ENCODE data around the gene NR1H2. TPM values are rescaled to one million over a fixed set of nuclear protein-coding genes. Genes with fewer than 3 reads are reported as not detected.

NR1H2 gene
- total RNA-seq, 4 donors from 2014 or later: 76.7 to 102 (median 98.9) TPM

GRCh38 chr19:50371914-50372475 lies 4.3 kb upstream of the NR1H2 start:
- no peaks in the 10 kb centered on the region for H3K36me3 ChIP-seq
- no peak overlapping the region for H3K27ac ChIP-seq
- no peak for DNase-seq
- H3K27me3 ChIP-seq: no peaks in the 10 kb centered on the region
- peaks cover 0 to 4% (median 2%) of the 10 kb centered on the region in 4 donors for H3K4me1 ChIP-seq
- no peak for TF ChIP-seq POLR2A (IDR thresholded peaks at IDR 0.05)
- TF ChIP-seq CTCF (IDR thresholded peaks at IDR 0.05): no peak
- H3K4me3 ChIP-seq: no peak overlapping the region
- no peaks in the 10 kb centered on the region for H3K9me3 ChIP-seq

GRCh38 chr19:50377051-50377461 lies 799 bp downstream of the NR1H2 start:
- H3K36me3 ChIP-seq: peaks cover 0 to 47% (median 0%) of the 10 kb centered on the region in 3 donors
- TF ChIP-seq CTCF (IDR thresholded peaks at IDR 0.05): no peak
- TF ChIP-seq POLR2A (IDR thresholded peaks at IDR 0.05): no peak
- no peaks in the 10 kb centered on the region for H3K27me3 ChIP-seq
- H3K4me3 ChIP-seq: peak overlapping the region; percentile 70 to 92 (median 76)
- peak; percentile 42 to 80 (median 72) for DNase-seq
- peaks cover 0 to 4% (median 2%) of the 10 kb centered on the region in 4 donors for H3K4me1 ChIP-seq
- H3K9me3 ChIP-seq: no peaks in the 10 kb centered on the region
- H3K27ac ChIP-seq: peak overlapping the region; percentile 94 to 99 (median 98)

GRCh38 chr19:50377517-50377916 lies 1.3 kb downstream of the NR1H2 start:
- Histone ChIP-seq H3K27me3 (no peaks in the 10 kb centered on the region), H3K36me3 (peaks cover 0 to 52% (median 0%) of the 10 kb centered on the region in 3 donors), H3K9me3 (no peaks in the 10 kb centered on the region), H3K4me1 (peaks cover 0 to 4% (median 2%) of the 10 kb centered on the region in 4 donors), H3K27ac (peak overlapping the region in 2 of 4 donors; percentile 97 to 99), H3K4me3 (no peak overlapping the region)
- DNase-seq: no peak
- TF ChIP-seq CTCF (IDR thresholded peaks at IDR 0.05): no peak
- TF ChIP-seq POLR2A (IDR thresholded peaks at IDR 0.05): no peak

- peaks cover 0 to 54% (median 0%) of the 10 kb centered on the region in 3 donors for H3K36me3 ChIP-seq
- no peak for DNase-seq
These were observed 2.1 kb downstream of the NR1H2 start for GRCh38 chr19:50378169-50378862.

GRCh38 chr19:50378863-50379236 lies 2.6 kb downstream of the NR1H2 start:
- Histone ChIP-seq H3K9me3 (no peaks in the 10 kb centered on the region), H3K4me3 (no peak overlapping the region), H3K36me3 (peaks cover 0 to 54% (median 0%) of the 10 kb centered on the region in 3 donors), H3K4me1 (peaks cover 0 to 9% (median 2%) of the 10 kb centered on the region in 4 donors), H3K27ac (no peak overlapping the region), H3K27me3 (no peaks in the 10 kb centered on the region)
- DNase-seq: no peak
- TF ChIP-seq POLR2A (IDR thresholded peaks at IDR 0.05): no peak
- no peak for TF ChIP-seq CTCF (IDR thresholded peaks at IDR 0.05)

More at GRCh38 chr19:50378169-50378862, 2.1 kb downstream of the NR1H2 start:
- TF ChIP-seq POLR2A (IDR thresholded peaks at IDR 0.05): no peak
- no peak for TF ChIP-seq CTCF (IDR thresholded peaks at IDR 0.05)
- Histone ChIP-seq H3K9me3 (no peaks in the 10 kb centered on the region), H3K4me3 (no peak overlapping the region), H3K27ac (no peak overlapping the region), H3K27me3 (no peaks in the 10 kb centered on the region), H3K4me1 (peaks cover 0 to 4% (median 2%) of the 10 kb centered on the region in 4 donors)
